ENCODE results near the gene PLGLB1.
"Not testable (repeated sequence)": the region's sequence is repeated elsewhere in the genome, so short reads cannot be mapped to it uniquely, and the experiment has no call there.

The PLGLB1 gene

DNA sequence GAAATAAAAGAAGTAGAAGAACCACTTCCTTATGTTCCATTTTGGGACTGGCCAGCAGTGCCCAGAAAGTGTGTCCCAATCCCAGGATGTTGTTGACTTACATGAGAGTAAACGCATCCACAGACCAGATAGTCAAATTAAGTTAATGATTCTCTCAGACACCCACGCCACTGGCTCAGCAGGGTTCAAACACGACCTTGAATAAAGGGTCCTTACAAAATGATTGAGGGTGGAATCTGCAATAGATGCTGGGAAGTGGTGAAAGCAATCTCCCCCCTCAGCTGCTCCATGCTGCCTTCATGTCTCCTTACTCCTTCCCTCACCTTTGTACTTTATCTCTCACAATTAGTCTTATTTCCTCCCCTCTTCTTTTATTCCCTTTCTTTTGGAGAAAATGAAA is at the start of gene PLGLB1:
TSS of gene PLGLB1 (minus strand) at position 101 of the 400 bp plus-strand sequence. CDS start at position 40, 61 bp downstream.
- DNase-seq: not testable (repeated sequence)

DNA sequence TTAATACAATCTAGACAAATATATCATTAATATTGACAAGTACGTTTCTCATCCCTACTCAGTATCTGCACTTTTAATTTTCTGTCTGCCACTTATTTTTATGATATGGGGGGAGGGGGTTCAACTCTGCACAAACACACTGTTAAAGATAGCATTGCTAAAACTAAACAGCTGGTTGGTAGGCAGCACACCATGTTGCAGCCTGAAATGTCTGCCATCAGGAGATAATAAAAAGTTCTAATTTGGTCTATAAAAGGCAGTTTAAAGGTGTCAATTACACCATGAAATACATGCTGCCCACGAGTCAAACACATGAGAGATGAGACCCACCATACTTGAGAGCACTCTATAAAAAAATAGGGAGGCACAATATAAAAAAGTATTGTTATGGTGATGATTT is 42.7 kb upstream of the PLGLB1 start:
- DNase-seq: not testable (repeated sequence)

DNA sequence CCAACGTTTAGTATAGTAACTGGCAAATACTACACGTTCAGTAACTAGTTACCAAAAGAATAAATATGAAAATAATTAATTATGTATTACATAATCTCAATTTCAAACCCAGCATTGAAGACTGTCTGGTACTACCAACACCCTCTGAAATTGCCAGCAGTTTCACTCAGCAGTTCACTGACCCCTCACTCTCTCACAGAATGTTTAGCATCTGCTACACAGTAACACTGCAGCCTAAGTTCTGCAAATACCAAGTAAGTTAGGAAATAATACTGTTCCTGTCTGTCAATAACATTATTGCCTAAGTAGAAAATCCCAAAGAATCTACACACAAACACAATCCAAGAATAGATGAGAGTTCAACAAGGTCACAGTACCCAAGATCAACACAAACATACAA is 41.8 kb upstream of the PLGLB1 start:
- not testable (repeated sequence) for DNase-seq

DNA sequence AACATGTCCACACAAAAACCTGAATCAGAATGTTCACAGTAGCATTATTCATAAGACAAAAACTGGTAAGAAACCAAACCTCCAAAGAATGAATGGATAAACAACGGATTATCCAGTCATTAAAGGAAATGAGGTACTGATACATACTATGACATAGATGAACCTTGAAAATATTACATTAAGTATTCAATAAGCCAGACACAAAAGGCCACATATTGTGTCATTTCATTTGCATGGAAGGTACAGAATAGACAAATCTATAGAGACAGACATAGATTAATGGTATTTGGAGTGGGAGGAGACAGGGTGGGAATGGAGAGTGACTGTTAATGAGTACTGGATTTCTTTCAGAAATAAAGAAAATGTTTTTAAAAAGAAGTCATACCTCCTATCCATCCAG is 39.9 kb upstream of the PLGLB1 start:
- DNase-seq: not testable (repeated sequence)

DNA sequence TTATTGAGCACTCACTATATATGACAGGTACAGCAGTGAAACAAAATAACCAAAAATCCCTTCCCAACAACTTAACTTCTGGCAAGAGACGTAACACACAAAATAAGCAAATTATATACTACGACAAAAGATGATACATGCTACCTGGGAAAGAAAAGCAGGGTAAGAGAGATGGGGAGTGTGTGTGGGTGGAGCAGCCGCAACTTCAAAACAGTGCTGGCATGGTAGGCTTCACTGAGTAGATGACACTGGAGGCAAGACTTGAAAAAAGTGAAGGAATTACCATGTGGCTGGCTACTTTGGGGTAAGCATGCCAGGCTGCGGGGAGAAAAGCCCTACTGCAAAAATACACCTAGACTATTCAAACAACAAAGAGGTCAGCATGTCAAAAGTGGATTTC is 36.0 kb upstream of the PLGLB1 start:
- not testable (repeated sequence) for DNase-seq

DNA sequence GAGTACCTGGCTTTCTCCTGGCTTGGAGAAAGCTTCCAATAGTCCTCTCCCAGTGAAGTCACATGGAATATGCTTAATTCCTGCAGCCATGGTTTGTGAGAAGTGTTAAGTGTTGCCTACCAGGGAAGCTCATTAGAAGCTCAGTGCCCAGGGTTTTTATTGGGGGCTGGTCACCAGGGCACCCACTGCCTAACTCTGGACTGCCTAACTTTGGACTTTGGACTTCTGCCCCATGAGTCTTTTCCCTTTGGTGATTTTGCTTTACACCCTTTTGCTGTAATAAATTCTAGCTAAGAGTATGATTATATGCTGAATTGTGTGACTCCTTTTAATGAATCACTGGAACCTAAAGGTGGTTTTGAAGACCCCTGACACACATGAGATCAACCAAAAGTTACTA is 35.2 kb upstream of the PLGLB1 start:
- not testable (repeated sequence) for DNase-seq

DNA sequence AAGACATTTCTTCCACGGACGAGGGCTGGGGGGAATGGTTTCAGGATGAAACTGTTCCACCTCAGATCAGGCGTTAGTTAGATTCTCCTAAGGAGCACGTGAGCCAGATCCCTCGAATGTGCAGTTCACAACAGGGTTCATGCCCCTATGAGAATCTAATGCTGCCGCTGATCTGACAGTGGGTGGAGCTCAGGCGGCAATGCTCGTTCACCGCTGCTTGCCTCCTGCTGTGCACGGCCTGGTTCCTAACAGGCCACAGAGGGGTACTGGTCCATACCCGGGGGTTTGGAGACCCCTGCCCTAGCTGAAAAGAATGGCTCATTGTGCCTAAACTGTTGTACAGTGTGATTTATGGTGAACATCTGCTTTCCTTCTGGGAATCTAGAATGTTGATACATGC is 34.8 kb upstream of the PLGLB1 start:
- not testable (repeated sequence) for DNase-seq

DNA sequence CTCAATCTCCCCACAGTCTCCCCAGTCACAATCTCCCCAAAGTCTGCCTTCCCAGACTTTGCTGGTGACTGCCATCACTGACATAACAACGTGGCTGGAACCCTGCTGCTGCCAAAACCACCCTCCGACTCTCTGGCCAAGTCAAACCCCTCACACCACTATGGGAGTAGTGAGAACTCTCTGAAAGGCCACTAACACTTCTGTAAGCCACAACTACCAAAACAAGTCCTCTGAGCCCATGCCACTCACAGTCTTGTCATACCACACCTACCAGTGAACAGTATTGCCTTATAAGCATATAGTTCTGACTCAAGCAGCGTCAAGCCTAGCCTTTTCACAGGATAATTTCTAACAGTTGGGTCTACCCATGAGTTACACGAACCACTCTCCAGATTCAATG is 32.7 kb upstream of the PLGLB1 start:
- not testable (repeated sequence) for DNase-seq

DNA sequence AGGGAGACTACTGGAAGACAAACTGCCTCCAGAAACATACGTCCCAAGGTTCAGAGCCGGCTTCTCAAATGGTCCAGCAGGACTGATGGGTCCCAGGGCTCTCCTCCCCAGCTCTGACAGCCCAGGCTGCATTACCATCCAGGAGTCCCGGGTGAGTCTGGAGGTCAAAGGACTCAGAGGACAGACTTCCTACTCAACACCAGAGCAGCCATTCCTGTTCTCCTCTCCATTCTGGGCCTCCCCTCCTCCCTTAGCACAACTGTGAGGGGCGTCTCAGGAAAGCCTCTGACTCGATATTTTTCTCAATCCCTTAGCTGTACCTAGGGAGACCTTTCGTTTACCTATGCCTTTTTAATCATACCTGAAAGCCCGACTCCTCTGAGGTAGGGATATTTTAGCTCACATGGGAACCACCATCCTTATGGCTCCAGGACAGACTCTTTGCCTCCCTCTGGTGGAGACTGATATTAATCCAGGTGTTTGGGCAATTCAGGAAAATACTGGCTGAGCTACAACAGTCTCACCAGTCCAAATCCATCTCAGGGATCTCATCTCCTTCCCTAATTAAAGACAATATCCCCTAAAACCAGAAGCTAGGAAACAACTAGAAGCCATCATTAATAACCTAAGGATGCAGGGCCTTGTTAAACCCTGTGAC is 19.8 kb upstream of the PLGLB1 start:
- DNase-seq: not testable (repeated sequence)

DNA sequence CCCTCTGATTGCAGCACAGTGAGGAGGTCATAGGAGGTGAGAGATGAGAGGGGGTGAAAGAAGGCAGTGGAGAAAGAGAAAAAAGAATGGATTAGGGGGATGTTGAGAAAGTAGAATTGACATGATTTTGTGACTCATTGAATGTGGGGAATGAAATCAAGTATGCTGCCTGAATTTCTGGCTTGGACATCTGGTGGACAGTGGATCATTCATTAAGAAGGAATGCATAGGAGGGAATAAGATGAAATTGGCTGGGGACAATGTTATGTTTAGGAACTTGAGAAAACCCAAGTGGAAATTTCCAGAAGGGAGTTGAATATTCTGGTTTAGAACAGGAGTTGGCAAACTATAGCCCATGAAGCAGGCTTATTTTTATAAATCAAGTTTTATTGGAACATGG is 7.0 kb upstream of the PLGLB1 start:
- DNase-seq: not testable (repeated sequence)

DNA sequence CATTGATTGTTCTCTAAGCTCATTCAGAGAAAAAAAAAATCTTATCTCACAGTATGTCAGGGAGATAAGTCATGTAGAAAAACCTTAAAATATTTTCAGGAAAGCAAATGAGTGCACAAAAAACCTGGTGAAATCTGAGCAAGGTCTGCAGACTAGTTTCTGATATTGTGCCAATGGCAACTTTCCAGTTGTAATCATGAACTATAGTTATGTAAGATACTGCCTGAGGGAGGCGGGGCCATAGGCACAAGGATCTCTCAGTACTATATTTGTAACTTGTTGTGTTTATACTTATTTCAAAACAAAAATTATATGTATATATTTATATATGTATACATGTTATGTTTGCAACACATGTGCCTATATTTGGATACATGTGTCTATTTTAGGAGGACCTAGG is 5.2 kb upstream of the PLGLB1 start:
- DNase-seq: not testable (repeated sequence)

DNA sequence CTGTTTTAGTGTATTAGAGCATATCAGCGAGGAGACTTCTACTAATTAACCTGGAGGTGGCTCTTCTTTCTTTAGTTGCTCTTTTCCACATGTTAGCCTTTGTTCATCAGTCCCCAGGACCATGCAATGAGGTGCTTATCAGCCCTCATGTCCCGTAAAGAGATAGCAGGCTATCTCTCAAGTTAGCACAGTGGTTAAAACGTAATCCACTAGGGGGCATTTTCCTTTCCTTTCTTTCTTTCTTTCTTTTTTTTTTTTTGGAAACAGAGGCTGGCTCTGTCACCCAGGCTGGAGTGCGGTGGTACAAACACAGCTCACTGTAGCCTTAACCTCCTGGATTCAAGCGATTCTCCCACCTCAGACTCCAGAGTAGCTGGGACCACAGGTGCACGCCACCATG is 4.3 kb upstream of the PLGLB1 start:
- DNase-seq: not testable (repeated sequence)

DNA sequence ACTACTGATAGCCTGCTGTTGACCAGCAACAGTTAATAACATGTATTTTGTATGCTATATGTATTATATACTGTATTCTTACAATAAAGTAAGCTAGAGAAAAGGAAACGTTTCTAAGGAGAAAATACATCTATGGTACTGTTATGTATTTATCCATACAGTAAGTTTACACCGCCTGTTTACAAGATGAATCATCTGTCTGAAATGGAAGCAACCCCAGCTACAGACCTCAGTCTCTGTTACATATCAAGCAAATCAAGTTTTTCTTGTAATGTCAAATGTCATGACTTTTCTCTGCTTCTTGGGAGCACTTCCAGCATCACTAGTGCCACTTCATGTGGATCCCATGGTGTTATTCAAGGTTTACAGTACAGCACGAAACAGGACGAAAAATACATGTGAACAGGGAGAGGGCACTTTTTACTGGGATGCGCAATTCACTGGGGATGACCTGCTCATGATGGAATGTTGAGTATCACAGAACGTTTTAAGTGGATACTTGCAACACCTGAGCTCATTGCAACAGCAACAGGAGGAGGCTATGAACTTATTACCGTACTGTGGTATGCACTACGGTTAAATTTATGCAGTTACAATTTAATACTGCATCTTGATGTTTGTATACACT is 2.5 kb upstream of the PLGLB1 start:
- not testable (repeated sequence) for DNase-seq

DNA sequence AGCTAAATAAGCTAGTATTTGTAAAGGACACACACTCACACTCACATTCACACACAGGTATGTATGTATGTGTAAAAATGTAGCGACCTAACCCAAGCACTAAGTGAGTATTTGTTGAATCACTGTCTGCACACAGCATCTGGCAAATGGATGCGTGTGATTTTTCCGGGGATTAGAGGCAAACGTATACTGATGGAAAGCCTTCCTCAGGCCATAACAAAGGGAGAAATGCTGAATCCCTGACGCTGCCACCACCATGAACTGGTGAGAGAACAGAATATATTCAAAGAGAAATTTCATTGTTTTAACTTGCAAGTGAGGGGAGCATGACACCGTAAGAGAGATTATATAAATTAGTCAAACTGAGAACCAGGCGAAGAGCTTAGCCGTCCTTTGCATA is 601 bp downstream of the PLGLB1 start:
- DNase-seq: not testable (repeated sequence)

DNA sequence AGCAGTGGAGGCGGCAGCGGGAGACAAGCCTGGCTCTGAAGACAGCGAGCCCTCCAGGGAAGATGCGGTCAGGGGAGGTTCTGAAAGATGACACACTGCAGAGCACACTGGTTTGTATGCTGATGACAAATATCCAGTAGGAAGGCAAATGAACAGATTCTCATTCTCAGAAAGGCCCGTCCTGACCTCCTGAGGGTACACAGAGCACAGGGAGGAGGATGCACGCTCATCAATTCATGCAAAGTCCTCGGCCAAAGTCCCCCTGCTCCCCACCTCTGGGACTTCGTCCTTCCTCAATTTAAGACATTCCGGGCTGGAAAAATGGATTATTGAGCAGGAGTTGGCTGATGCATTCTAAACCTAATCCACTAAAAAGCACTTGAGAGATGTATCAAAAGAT is 2.6 kb downstream of the PLGLB1 start:
- DNase-seq: not testable (repeated sequence)

DNA sequence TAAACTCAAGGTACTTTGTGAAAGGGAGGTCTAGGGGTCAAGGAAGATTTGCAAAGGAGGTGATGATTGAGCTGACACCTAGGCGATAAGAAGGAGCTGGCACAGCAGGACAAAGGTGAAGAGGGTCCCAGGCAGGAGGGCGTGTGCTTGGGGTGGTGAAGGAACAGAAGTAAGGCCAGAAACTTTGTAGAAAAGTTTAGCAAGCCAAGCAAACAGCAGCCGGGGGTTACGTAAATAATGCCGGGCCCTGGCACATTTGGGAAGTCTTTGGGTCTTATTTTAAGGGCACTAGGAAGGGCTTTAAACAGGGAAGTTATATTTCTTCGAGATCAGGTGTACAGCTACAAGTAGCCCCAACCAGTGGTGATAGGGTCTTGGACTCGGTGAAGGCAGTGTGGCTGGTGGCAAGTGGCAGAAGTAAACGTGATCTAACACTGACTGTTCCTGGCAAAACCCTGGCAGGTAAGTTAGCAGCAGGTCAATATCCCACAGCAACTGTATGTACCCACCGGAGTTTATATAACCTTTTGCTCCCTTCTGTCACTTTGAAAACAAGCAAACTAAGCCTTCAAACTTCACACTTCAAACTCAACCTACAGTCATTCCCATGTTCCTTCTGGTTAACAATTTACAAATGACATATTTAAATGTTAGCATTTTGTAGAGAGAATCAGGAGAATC is 7.0 kb downstream of the PLGLB1 start:
- not testable (repeated sequence) for DNase-seq

DNA sequence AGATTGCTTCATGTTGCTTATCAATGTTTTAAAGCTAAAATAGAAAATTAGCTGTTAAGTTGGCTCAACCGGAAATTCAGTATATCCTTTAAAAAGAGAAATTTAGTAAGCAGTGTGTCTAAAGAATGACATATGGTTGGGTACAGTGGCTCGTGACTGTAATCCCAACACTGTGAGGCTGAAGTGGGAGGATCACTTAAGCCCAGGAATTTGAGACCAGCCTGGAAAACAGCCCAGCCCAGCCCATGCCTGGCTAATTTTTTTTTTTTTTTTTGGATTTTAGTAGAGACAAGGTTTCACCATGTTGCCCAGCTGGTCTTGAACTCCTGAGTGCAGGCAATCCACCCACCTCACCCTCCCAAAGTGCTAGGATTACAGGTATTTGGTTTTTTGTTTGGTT is 17.2 kb downstream of the PLGLB1 start:
- not testable (repeated sequence) for DNase-seq

All from NCI-H524 treated with DMSO at 0.1 percent for 48 hours (cell line).